ENCODE results near the gene IRF2BP1.

The IRF2BP1 gene, protein sequence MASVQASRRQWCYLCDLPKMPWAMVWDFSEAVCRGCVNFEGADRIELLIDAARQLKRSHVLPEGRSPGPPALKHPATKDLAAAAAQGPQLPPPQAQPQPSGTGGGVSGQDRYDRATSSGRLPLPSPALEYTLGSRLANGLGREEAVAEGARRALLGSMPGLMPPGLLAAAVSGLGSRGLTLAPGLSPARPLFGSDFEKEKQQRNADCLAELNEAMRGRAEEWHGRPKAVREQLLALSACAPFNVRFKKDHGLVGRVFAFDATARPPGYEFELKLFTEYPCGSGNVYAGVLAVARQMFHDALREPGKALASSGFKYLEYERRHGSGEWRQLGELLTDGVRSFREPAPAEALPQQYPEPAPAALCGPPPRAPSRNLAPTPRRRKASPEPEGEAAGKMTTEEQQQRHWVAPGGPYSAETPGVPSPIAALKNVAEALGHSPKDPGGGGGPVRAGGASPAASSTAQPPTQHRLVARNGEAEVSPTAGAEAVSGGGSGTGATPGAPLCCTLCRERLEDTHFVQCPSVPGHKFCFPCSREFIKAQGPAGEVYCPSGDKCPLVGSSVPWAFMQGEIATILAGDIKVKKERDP

DNA sequence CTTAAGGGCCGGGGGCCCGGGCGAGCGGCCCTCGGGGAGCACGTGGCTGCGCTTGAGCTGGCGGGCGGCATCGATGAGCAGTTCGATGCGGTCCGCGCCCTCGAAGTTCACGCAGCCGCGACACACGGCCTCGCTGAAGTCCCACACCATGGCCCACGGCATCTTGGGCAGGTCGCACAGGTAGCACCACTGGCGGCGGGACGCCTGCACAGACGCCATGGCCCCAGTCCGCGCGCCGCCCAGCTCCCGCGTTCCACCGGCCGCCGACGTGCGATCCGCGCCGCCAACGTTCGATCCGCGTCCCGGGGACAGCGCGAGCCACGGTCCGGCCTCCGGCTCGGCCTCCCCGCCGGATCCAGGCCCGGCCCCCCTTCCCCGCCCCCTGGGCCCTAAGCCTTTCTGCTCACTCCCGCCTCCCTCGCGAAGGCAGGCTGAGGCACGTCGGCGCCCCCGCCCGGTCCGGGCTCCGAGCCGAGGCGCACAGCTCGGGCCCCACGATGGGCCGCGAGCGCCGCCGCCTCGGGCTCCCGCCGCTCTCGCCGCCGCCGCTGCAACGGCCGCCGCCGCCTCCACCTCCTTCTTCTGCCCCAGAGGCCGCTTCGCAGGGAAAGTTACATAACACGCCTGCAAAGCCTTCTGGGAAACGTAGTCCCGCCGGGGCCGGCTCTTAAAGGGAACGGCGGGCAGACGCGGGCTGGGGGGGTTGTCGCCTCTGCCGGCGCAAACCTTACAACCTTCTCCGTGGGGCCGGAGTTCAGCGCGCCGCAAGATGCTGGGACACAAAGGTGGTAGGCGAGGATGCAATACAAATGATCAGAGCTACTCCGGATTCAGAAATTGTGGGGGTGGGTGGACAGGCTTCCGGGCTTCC, at the start of gene IRF2BP1:
Gene IRF2BP1 (minus strand): TSS at position 586 of the 871 bp plus-strand sequence. CDS start 367 bp downstream, at position 219.
- Histone ChIP-seq H3K79me2 (peaks cover 2% of the 10 kb centered on the region), H3K4me1 (peaks cover 9% of the 10 kb centered on the region), H3K9ac (peak within 1 kb of the TSS; percentile 82), H3K4me2 (ENCODE audit: low read length) (peak within 1 kb of the TSS; percentile 99), H3K4me3 (ENCODE audit: low read depth, low read length) (peak within 1 kb of the TSS; percentile 69), H3K36me3 (ENCODE audit: control insufficient read depth, insufficient read depth, low read length) (no peaks in the 10 kb centered on the region), H3K27me3 (ENCODE audit: control insufficient read depth, insufficient read depth, low read length) (no peaks in the 10 kb centered on the region), H2AFZ (peak within 1 kb of the TSS; percentile 94), H3K27ac (peak within 1 kb of the TSS; percentile 93), H3K9me3 (ENCODE audit: control insufficient read depth, low read length) (no peaks in the 10 kb centered on the region)
- TF ChIP-seq, protein P1, sequence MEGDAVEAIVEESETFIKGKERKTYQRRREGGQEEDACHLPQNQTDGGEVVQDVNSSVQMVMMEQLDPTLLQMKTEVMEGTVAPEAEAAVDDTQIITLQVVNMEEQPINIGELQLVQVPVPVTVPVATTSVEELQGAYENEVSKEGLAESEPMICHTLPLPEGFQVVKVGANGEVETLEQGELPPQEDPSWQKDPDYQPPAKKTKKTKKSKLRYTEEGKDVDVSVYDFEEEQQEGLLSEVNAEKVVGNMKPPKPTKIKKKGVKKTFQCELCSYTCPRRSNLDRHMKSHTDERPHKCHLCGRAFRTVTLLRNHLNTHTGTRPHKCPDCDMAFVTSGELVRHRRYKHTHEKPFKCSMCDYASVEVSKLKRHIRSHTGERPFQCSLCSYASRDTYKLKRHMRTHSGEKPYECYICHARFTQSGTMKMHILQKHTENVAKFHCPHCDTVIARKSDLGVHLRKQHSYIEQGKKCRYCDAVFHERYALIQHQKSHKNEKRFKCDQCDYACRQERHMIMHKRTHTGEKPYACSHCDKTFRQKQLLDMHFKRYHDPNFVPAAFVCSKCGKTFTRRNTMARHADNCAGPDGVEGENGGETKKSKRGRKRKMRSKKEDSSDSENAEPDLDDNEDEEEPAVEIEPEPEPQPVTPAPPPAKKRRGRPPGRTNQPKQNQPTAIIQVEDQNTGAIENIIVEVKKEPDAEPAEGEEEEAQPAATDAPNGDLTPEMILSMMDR (IDR thresholded peaks at IDR 0.05): no peak

DNA sequence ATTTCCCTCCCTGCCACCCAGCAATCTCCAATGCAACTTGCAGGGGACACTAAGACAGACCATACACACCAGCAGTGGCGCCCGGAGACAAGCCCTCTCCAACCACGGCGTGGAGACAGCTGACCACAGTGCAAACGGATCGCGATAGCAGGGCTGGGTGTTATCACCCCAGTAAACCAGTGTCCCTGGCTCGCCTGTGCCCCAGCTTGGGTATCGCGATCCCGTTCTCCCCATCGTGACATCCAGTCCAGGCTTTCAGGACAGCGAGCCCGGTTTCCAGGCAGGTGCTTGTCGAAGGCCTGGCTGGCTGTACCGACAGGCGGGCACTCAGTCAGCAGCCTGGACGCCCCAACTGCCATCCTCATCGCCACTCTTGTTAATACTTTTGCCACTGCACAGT, 49.3 kb upstream of the IRF2BP1 start:
- H3K36me3 ChIP-seq (ENCODE audit: control insufficient read depth, insufficient read depth, low read length): no peaks in the 10 kb centered on the region
- H3K79me2 ChIP-seq: no peaks in the 10 kb centered on the region
- no peak overlapping the region for H3K4me2 ChIP-seq (ENCODE audit: low read length)
- no peaks in the 10 kb centered on the region for H3K9me3 ChIP-seq (ENCODE audit: control insufficient read depth, low read length)
- no peak overlapping the region for H3K27ac ChIP-seq
- H3K4me1 ChIP-seq: no peaks in the 10 kb centered on the region
- no peak overlapping the region for H3K4me3 ChIP-seq (ENCODE audit: low read depth, low read length)
- H2AFZ ChIP-seq: no peak overlapping the region
- no peaks in the 10 kb centered on the region for H3K27me3 ChIP-seq (ENCODE audit: control insufficient read depth, insufficient read depth, low read length)
- TF ChIP-seq, protein P1 (IDR thresholded peaks at IDR 0.05): no peak
- no peak overlapping the region for H3K9ac ChIP-seq

DNA sequence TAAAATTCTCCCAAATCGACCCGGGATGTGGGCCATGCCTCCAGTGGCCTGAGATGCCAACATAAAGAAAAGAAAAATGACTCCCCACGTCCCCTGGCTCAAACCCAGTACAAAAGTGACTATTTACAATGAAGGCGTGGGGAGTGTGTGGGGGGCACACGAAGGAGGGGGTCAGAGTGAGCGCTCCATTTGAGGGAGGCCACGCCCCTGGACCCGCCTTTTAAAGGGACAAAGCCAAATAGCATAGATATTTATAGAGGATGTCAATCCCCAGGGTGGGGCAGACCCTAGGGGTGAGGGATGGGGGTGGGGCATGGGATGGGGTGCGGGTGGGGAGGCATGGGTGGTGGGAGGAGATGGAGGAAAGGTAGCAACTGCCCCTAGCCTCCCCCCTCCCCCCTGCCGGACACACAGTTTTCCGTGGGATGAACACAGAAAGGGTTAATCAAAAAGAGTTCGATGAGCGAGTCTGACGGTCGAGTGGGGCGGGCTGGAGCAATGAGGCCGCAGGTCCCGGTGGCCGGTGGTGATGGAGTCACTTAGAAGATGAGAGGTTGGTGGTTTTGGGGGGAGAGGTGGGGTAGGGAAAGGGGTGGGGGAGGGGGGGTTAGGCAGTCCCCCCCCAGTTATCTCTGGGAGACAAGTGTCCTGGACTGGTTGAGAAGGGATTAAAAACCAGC, 48.8 kb upstream of the IRF2BP1 start:
- Histone ChIP-seq H3K27me3 (ENCODE audit: control insufficient read depth, insufficient read depth, low read length) (no peaks in the 10 kb centered on the region), H3K79me2 (no peaks in the 10 kb centered on the region), H3K4me2 (ENCODE audit: low read length) (no peak overlapping the region), H3K36me3 (ENCODE audit: control insufficient read depth, insufficient read depth, low read length) (no peaks in the 10 kb centered on the region), H3K4me1 (no peaks in the 10 kb centered on the region), H3K27ac (no peak overlapping the region), H2AFZ (no peak overlapping the region), H3K9me3 (ENCODE audit: control insufficient read depth, low read length) (no peaks in the 10 kb centered on the region), H3K4me3 (ENCODE audit: low read depth, low read length) (no peak overlapping the region), H3K9ac (no peak overlapping the region)
- TF ChIP-seq, protein P1 (IDR thresholded peaks at IDR 0.05): no peak

DNA sequence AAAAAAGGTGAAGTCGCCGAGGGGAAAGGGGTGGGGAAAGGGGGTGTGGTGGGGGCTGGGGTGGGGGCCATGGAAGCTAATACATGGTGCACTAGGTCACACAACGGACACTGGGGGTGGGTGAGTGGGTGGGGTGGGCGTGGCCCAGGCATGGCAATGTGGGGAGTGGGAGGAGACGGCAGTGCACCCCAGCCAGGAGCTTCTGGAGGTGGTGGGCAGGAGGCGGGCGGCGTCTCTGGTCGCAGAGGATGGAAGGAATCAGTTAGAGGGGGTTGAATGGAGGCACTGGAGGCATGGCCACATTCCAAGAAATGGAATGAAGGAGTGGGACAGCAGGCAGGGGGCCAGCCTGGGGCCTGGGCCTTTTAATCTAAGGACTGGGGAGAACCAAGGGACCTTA, 47.8 kb upstream of the IRF2BP1 start:
- H3K36me3 ChIP-seq (ENCODE audit: control insufficient read depth, insufficient read depth, low read length): no peaks in the 10 kb centered on the region
- H3K4me3 ChIP-seq (ENCODE audit: low read depth, low read length): no peak overlapping the region
- TF ChIP-seq, protein P1 (IDR thresholded peaks at IDR 0.05): no peak
- H3K79me2 ChIP-seq: no peaks in the 10 kb centered on the region
- H3K4me1 ChIP-seq: no peaks in the 10 kb centered on the region
- H3K27me3 ChIP-seq (ENCODE audit: control insufficient read depth, insufficient read depth, low read length): no peaks in the 10 kb centered on the region
- no peak overlapping the region for H3K4me2 ChIP-seq (ENCODE audit: low read length)
- no peaks in the 10 kb centered on the region for H3K9me3 ChIP-seq (ENCODE audit: control insufficient read depth, low read length)
- no peak overlapping the region for H3K9ac ChIP-seq
- no peak overlapping the region for H3K27ac ChIP-seq
- H2AFZ ChIP-seq: no peak overlapping the region

Measured in parathyroid adenoma (tissue), 2 donors.